SU-DHL-6 (cell line): ENCODE results near the gene DMRT1.

ENCODE experiments used
- EZH2phosphoT487 ChIP-seq: fragments of 200-600 bp; sonication (generic), shearing (Covaris generic); conservative IDR thresholded peaks from 2 replicates; pipeline ENCODE4 v1.6.1; 2018; ENCODE audit warnings: mild to moderate bottlenecking, antibody characterized with exemption, low read length, moderate library complexity, mixed read lengths
- TF ChIP-seq, protein P1 (sequence below): fragments of 200-600 bp; sonication (generic); IDR thresholded peaks from one replicate; pipeline ENCODE4 v1.5.1; 2017; ENCODE audit warnings: antibody characterized with exemption, mild to moderate bottlenecking, low read length, moderate library complexity; ENCODE audit not compliant: insufficient read depth, poor library complexity, severe bottlenecking

DNA sequence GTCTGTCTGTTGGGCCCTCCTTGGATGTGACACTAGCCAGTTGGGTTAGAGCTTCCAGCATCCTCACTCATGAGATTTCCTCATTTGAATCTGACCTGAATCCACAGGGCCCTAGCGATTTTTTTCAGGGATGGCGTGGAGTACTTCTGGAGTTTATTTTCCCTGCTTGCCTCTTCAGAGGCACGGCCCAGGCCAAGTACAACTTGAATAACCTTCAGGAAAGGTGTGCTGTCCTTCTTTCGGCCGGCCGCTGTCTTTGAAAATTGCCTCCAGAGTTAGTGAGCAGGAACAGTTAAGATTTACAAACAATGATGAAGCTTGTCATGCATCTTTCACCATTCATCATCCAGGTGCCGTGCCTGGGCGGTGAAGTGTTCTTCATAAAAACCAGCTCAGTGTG lies 85.5 kb downstream of the DMRT1 start:
- TF ChIP-seq, protein P1, sequence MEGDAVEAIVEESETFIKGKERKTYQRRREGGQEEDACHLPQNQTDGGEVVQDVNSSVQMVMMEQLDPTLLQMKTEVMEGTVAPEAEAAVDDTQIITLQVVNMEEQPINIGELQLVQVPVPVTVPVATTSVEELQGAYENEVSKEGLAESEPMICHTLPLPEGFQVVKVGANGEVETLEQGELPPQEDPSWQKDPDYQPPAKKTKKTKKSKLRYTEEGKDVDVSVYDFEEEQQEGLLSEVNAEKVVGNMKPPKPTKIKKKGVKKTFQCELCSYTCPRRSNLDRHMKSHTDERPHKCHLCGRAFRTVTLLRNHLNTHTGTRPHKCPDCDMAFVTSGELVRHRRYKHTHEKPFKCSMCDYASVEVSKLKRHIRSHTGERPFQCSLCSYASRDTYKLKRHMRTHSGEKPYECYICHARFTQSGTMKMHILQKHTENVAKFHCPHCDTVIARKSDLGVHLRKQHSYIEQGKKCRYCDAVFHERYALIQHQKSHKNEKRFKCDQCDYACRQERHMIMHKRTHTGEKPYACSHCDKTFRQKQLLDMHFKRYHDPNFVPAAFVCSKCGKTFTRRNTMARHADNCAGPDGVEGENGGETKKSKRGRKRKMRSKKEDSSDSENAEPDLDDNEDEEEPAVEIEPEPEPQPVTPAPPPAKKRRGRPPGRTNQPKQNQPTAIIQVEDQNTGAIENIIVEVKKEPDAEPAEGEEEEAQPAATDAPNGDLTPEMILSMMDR: no peak
- no peak for TF ChIP-seq EZH2phosphoT487
